HG02943 (cell line): Measurements from ENCODE around the gene LENG9.
"Not testable (repeated sequence)": the region's sequence is repeated elsewhere in the genome, so short reads cannot be mapped to it uniquely, and the experiment has no call there.

ENCODE experiments used
- ATAC-seq: cut with Tn5 transposase; IDR thresholded peaks from one replicate; pipeline ENCODE4 v1.9.1; 2021; ENCODE audit warnings: mild to moderate bottlenecking, low read depth, moderate library complexity; ENCODE audit not compliant: unreplicated experiment

The LENG9 gene

DNA sequence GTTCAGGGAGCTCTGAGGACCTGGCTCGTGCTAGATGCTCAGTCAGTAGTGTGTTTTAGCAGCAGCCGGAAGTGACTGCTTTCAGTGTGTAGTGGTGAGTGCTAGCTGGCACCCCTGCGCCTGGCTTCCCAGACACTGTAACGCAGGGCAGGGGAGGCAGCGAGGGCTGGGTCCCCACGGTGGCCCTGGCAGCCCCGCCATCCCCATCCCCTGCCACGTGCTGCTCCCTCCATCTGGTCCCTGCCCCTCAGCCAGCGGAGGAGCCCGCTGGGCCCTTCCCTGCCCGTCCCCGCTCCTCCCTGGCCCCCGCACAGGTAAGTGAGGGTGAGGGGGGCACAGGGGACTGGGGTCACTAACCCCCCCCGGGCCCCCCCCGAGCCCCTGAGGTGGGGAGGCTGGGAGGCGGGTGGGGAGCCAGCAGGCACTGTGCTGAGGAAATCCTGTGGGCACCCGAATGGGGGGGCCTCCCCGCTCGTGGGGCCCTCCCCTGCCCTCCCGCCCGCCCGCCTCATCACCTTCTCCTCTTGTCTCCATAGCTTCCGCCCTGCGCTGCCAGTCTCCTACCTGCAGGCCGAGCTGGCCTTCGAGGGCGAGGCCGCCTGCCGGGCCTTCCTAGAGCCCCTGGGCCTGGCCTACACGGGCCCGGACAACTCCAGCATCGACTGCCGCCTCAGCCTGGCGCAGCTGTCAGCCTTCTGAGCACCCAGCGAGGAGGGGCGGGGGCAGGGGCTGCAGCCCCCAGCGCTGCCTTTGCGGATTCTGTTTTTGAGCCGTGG, 3.2 kb downstream of the LENG9 start:
- no peak for ATAC-seq

DNA sequence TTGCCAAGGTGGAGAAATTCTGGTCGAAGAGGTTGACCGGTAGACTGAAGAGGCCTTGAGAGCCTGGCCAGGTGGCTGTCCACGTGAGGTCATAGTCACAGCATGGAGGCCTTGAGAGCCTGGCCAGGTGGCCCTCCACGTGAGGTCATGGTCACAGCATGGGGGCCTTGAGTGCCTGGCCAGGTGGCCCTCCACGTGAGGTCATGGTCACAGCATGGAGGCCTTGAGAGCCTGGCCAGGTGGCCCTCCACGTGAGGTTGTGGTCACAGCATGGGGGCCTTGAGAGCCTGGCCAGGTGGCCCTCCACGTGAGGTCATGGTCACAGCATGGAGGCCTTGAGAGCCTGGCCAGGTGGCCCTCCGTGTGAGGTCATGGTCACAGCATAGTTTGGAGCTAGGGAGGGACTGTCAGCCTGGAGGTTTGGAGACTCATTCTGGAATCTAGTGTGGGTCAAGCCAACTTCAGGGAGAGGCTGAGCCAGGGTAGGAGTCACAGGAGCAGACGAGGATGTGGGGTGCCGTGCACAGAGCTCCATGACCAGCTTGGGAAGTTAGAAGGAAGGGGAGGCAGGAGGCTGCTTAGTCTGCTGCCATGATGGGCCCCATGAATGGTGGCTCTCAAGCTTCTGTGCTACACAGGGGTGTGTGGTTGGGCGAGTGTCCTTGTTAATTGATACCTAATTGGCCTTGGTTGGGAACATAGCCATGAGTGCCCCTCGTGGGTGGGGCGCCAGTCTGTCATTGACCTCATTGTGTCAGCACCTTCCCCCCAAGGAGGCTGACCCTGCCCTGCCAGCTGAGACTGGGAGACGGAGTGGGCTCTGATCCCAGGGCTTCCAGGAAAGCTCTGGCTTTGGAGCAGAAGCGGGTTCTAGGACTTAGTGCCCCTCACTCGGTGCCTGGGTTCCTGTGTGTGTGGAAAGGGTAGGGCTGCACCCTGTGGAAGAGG, 4.0 kb downstream of the LENG9 start:
- no peak for ATAC-seq

GRCh38 chr19:54458648-54459281, 4.8 kb downstream of the LENG9 start:
- no peak for ATAC-seq

DNA sequence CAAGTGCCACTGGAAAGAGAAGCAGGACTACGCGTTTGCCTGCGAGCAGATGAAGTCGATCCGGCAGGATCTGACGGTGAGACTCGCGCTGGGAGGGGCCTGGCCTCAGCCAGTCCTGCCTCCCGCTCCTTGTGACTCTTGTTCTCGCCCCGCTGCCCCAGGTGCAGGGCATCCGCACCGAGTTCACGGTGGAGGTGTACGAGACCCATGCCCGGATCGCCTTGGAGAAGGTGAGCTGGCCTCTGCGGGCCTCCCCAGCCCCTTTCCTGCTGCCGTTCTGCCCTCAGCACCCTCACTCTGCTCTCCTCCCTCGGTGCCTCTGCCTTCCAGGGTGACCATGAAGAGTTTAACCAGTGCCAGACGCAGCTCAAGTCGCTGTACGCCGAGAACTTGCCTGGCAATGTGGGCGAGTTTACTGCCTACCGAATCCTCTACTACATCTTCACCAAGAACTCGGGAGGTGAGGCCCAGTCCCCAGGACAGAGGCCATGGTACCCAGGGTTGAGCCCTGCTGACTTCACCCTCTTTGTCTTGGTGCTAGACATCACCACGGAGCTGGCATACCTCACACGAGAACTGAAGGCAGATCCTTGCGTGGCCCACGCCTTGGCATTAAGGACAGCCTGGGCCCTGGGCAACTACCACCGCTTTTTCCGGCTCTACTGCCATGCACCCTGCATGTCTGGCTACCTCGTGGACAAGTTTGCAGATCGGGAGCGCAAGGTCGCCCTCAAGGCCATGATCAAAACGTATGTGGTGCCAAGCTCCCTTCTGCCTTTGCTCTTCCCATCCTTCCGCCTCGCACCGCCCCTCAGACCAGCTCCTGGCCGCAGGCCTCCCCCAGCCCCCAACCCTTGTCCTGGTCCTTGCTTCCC, 5.6 kb downstream of the LENG9 start:
- ATAC-seq, result no peak

DNA sequence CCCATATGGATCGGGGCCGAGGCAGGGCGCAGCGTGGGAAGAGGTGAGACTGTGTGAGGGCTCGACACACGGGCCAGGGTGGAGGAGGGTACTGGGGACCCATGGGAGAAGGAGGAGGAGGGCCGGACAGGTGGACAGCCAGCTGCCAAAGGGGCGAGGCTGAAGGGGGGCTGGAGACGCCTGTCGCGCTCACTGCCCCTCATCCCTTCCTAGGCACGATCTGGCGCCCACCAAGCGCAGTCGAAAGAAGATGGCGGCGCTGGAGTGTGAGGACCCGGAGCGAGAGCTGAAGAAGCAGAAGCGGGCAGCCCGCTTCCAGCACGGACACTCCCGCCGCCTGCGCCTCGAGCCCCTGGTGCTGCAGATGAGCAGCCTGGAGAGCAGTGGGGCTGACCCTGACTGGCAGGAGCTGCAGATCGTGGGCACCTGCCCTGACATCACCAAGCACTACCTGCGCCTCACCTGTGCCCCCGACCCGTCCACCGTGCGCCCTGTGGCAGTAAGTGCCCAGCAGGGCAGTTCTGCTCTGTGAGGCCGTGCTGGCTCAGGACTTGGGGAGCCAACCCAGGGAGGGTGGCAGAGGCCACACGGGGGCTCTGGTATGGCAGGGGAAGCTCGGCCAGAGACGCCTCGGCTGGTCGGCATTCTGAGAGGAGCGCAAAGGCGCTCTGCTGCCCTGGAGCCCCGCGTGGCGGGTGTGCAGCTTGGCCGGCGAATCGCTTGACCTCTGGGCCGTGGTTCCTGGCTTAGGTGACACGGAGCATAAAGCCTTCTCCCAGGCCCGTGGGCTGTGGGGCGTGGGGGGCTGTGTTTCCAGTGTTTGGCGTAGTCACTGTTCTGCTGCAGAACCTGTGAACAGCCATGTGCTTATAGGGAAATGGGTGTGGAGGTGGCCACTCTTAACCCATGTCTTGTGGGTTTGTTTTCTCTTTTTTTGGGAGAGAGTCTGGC, 6.9 kb downstream of the LENG9 start:
- ATAC-seq, result no peak

DNA sequence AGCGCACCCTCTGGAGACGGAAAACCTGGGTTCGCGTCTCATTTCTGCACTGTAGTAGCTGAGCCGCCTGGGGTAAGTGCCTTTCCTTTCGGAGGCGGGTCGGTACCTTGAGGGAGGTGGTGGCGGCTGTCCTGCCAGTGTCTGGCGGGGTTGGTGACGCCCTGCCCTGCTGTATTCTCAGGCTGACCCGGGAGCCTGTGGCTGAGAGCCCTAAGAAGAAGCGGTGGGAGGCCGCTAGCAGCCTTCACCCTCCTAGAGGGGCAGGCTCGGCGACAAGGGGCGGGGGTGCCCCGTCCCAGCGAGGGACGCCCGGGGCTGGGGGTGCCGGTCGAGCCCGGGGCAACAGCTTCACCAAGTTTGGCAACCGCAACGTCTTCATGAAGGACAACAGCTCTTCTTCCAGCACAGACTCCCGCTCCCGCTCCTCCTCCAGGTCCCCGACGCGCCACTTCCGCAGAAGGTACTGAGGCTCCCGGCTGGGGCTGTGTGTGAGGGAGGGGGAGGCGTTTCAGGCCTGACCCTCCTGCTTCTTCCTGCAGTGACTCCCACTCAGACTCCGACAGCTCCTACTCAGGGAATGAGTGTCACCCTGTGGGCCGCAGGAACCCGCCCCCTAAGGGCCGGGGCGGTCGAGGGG, 7.7 kb downstream of the LENG9 start:
- no peak for ATAC-seq

GRCh38 chr19:54454781-54455675, 8.6 kb downstream of the LENG9 start:
- ATAC-seq, result no peak

- no peak for ATAC-seq
Observed at GRCh38 chr19:54453921-54454780, 9.4 kb downstream of the LENG9 start.

- ATAC-seq, result no peak
Observed at GRCh38 chr19:54452626-54453025, 11.0 kb downstream of the LENG9 start.

DNA sequence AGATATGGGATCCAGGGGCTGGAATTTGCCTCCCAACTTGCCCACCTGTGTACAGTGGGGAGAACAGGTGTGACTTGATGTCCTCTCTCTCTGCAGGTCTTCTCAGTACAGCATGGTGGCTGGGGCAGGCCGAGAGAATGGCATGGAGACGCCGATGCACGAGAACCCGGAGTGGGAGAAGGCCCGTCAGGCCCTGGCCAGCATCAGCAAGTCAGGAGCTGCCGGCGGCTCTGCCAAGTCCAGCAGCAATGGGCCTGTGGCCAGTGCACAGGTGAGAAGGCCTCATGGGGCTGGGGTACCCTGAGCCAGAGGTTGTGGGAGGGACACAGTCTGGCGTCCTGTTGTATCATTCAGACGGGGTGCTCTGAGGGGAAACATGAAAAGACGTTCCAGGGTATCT, 11.6 kb downstream of the LENG9 start:
- ATAC-seq, result no peak

GRCh38 chr19:54451331-54451871, 12.2 kb downstream of the LENG9 start:
- no peak for ATAC-seq

DNA sequence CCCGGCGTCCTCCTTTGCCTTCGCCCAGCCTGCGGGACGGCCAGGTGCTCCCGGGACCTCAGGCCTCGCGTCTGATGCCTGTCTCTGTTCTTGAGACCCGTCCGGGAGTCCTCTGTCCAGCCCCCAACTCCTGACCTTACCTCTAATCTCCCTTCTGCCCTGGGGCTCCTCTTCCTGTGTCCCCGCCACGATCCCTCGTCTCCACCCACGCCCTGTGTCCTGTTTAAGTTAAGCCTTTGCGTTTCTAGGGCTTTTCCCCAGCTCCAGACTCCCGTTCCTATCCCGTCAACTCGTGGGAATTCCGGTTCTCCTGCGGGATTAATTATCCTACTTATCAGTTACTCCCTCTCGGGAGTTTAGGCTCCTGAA, 13.9 kb downstream of the LENG9 start:
- no peak for ATAC-seq

GRCh38 chr19:54448774-54449700, 14.5 kb downstream of the LENG9 start, which contains the start of gene LENG8:
TSS of gene LENG8 (plus strand) at chr19:54449199. CDS start at chr19:54451345, 2,146 bp downstream.
- ATAC-seq, result peak; percentile 87

- peak; percentile 19 for ATAC-seq
Observed at GRCh38 chr19:54448040-54448773, 15.4 kb downstream of the LENG9 start.

DNA sequence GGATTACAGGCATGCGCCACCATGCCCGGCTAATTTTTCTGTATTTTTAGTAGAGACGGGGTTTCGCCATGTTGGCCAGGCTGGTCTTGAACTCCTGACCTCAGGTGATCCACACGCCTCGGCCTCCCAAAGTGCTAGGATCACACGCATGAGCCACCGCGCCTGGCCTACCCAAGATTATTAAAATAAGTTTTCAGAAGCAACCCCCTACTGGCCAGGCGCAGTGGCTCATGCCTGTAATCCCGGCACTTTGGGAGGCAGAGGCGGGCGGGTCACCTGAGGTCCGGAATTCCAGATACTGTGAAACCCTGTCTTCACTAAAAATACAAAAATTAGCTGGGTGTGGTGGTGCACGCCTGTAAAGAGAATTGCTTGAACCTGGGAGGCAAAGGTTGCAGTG, 17.2 kb downstream of the LENG9 start:
- ATAC-seq, result not testable (repeated sequence)
